ENCODE measurements around the gene CIP2A.
"Not testable (repeated sequence)": the region's sequence is repeated elsewhere in the genome, so short reads cannot be mapped to it uniquely, and the experiment has no call there.

CIP2A gene

DNA sequence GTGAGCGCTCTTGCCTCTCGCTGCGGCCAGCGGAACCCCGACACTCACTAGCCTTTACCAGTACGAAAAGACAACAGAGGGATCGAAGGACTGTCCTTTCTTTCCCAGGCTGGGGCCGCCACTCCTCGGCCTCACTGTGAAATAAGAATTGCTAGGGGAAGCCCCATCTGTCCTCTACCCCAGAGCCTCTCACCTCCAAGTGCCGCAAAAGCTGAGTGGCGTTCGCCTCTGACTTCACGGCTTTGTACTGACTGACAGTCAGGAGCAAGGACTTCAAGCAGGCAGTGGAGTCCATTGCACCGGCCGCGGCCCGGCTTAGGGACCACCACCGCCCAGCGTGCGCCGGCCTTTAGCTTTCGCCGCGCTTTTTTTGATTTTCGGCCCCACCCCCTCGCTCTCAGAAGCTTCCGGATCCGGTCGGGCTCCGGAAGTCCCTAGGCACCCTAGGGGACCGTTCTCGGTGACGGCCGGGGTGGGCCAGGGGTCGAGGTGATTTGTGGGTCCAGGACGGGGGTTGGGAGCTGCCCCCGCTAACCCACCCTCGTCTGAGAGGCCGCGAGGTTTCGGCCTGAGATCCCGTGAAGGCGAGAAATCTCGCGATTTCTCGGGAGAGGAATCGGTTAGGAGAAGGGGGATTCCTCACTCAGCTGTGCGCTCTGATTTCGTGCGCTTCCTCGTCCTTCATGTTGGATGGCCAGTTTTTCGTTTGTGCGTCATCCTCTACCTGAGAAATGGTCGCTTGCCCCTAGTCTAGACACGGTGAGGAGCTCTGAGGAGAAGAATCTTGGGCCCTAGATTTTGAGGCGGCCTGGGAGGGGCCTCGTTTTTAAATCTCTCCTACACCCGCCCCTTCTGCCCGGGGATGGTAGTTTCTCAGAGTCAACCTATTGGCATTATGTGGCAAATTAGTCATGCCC lies at the start of gene CIP2A, which contains the start of gene DZIP3:
Gene CIP2A (minus strand): TSS at position 358 of the 917 bp plus-strand sequence. CDS start 63 bp downstream, at position 295.
Gene DZIP3 (plus strand): TSS at position 642 of the 917 bp plus-strand sequence. CDS start 15,685 bp downstream, outside the sequence.
- peak; percentile 96 for DNase-seq (ENCODE audit: low spot score)

GRCh38 chr3:108629974-108630373 lies 40.7 kb upstream of the CIP2A start:
- no peak for DNase-seq (ENCODE audit: low spot score)

- no peak for DNase-seq (ENCODE audit: low spot score)
Measured at GRCh38 chr3:108623504-108623903, 34.3 kb upstream of the CIP2A start.

DNA sequence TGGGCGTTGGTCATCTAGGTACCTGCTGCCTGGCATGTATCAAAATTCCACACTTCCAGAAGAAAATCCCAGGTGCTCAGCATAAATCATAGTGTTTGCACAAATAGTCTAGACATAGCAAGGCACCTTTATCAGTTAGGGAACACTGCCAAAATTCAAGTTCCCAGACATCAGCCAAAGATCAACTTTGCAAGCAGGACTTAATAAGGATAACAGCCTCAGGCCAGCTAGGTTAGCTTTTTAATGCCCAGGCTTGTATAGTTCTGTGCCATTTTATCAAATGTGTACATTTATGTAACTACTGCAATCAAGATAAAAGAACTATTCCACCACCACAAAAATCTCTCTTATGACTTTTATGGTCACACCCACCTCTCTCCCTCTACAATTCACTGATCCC lies 31.0 kb upstream of the CIP2A start:
- DNase-seq (ENCODE audit: low spot score): no peak

GRCh38 chr3:108616090-108616489 lies 26.9 kb upstream of the CIP2A start:
- DNase-seq (ENCODE audit: low spot score): not testable (repeated sequence)

- no peak for DNase-seq (ENCODE audit: low spot score)
Measured at GRCh38 chr3:108610651-108611050, 21.4 kb upstream of the CIP2A start.

DNA sequence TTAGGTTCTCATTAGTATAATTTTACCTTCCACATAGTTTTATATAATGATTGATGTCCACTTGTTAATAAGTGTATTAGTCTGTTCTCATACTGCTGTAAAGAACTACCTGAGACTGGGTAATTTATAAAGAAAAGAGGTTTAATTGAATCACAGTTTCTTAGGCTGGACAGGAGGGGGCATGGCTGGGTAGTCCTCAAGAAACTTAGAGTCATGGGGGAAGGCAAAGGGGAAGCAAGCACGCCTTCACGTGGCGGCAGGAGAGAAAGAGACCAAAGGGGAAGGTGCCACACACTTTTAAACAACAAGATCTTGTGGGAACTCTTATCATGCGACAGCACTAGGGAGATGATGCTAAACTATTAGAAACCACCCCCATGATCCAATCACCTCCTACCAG lies 19.5 kb upstream of the CIP2A start:
- no peak for DNase-seq (ENCODE audit: low spot score)

DNA sequence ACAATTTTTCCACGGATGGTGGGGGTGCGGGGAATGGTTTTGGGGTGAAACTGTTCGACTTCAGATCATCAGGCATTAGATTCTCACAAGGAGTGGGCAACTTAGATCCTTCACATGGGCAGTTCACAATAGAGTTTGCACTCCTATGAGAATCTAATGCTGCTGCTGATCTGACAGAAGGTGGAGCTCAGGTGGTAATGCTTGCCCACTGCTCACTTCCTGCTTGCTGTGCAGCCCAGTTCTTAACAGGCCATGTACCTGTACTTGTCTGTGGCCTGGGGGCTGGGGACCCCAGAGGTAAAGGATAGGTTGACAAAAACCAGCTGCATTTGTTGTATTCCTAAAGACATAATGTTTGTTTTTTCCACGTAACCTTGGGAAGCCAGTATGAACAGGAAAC lies 16.3 kb upstream of the CIP2A start:
- no peak for DNase-seq (ENCODE audit: low spot score)

DNA sequence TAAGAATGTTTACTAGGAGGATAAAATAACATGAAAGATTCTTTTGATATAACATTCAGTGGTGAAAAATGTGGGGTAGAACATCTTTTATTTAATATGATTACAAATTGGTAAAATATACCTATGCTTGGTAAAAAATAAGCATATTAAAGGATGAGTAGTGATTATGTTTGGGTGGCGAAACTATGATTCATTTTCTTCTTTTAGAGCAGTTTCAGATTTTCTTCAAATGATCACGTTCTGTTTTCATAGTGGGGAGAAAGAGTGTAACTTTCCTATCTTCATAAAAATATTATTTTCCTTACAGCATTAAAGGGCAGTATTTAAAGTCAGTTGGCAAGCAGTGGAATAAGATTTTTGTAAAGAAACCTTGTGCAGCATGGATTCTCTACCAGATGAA lies 15.8 kb upstream of the CIP2A start:
- no peak for DNase-seq (ENCODE audit: low spot score)

DNA sequence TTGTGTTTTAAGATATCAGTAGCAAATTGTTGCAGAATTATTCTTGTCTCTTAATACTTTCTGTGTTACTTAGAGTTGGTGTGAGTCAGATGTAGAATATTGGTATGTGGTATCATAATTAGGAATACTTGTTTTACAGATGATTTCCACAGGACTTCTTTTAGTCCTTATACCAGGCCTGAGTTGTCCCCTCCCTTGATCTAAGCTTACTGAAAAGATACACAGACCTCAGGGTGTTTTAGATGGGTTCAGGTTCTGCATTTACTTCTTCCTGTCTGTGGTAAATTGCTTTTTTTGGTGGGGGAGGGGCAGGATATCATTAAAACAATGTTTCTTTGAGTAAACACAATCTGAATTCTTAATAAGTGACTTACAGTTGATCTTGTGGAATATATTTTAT lies 14.5 kb upstream of the CIP2A start:
- no peak for DNase-seq (ENCODE audit: low spot score)

GRCh38 chr3:108602935-108603294 lies 13.7 kb upstream of the CIP2A start:
- DNase-seq (ENCODE audit: low spot score): no peak

- DNase-seq (ENCODE audit: low spot score): no peak
Measured at GRCh38 chr3:108602249-108602934, 13.2 kb upstream of the CIP2A start.

- DNase-seq (ENCODE audit: low spot score): no peak
Measured at GRCh38 chr3:108599677-108600409, 10.6 kb upstream of the CIP2A start.

DNA sequence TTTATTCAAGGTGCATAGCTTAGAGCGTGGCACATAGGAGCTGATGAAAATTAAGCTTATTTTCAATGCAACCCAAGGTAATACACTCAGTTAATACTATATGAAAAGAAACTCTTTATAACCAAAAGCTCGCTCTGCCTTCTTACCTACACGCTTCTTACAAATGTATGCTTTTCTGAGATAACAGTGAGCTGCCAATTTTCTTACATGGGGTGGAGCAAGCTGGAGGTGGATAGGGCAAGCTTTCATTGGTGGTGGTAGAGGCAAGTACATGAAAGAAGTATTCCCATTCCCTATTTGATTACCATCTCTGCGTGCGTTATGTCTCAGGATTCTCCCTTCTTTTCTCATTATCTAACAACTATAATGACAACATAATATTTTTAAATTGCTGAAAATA lies 9.1 kb upstream of the CIP2A start:
- no peak for DNase-seq (ENCODE audit: low spot score)

GRCh38 chr3:108595321-108595720 lies 6.1 kb upstream of the CIP2A start:
- no peak for DNase-seq (ENCODE audit: low spot score)

GRCh38 chr3:108590460-108590859 lies 1.2 kb upstream of the CIP2A start:
- DNase-seq (ENCODE audit: low spot score): no peak

DNA sequence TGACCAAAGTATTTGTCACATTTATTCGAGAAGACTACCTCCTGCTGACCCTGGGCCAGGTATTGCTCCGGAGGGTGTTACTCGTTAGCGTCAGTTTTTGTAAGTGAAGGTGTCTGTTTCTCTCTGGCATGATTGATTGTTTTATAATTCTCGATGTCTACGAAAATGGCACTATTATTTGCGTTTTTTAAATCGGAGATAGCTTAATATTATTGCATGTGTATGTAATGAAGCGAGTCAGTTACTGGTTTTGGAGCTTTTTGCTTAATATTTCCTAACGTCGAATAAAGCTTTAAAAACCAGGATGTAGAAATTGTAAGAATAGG lies 723 bp upstream of the CIP2A start:
- DNase-seq (ENCODE audit: low spot score): no peak

GRCh38 chr3:108588601-108589000 lies 637 bp downstream of the CIP2A start:
- DNase-seq (ENCODE audit: low spot score): no peak

GRCh38 chr3:108578064-108578463 lies 11.2 kb downstream of the CIP2A start:
- no peak for DNase-seq (ENCODE audit: low spot score)

GRCh38 chr3:108569336-108569735 lies 19.9 kb downstream of the CIP2A start:
- DNase-seq (ENCODE audit: low spot score): no peak

DNA sequence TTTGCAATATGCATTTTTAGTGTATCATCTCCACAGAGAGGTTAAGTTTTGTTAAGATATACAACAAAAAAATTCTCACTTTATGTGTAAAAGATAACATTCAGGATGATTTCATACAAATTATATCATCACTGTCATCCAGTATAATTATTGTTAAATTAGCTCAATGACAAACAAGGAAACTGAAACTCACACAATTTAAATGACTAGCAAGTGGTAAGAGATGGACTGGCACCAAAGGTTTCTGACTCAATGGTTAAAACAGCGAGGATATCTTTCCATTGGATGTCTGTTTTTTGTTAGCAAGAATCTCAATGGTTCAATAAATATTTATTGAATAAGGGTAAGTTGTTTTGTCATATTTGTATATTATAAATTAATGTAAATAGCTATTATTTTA lies 22.6 kb downstream of the CIP2A start:
- DNase-seq (ENCODE audit: low spot score): no peak

- DNase-seq (ENCODE audit: low spot score): no peak
Measured at GRCh38 chr3:108565506-108565905, 23.7 kb downstream of the CIP2A start.

DNA sequence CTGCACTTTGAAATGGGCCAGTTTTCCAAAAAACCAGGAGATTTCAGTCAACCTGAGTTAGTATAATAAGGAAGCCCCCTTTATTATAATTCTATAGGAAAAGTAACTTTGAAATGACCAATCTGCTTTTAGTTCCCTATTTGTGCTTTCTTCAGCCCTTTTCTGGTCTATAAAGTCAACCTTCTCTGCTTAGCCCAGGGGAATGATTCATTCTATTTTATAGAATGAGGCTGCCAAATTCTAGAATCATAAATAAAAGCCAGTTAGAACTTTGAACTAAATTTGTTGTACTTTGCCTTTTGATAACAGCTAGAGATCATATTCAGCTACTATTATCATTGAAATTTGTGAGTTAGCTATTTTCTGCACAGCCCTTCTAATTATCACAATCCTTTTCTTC lies 24.7 kb downstream of the CIP2A start:
- DNase-seq (ENCODE audit: low spot score): no peak

All from left forelimb (tissue), 1 donor.